ENCODE data around the gene CNTNAP2. TPM values are rescaled to one million over a fixed set of nuclear protein-coding genes. Genes with fewer than 3 reads are reported as not detected.

Gene CNTNAP2
- total RNA-seq, 1 donor from 2014 or later = 4.2 TPM

- Mint-ChIP-seq H3K36me3 (no peaks in the 10 kb centered on the region), H3K4me3 (no peak overlapping the region), H3K9me3 (no peaks in the 10 kb centered on the region), H3K27me3 (ENCODE audit: low read depth) (no peaks in the 10 kb centered on the region), H3K4me1 (no peaks in the 10 kb centered on the region), H3K27ac (no peak overlapping the region)
- DNase-seq (ENCODE audit: low spot score in 2 of 2, unreplicated experiment in 2 of 2) = no peak
- no peak for TF ChIP-seq CTCF (IDR thresholded peaks at IDR 0.05; ENCODE audit: unreplicated experiment)
Observed at GRCh38 chr7:147053746-147054145, 937.1 kb downstream of the CNTNAP2 start.

GRCh38 chr7:147060070-147060469 lies 943.5 kb downstream of the CNTNAP2 start:
- Mint-ChIP-seq H3K9me3 (no peaks in the 10 kb centered on the region), H3K4me1 (no peaks in the 10 kb centered on the region), H3K36me3 (no peaks in the 10 kb centered on the region), H3K27me3 (ENCODE audit: low read depth) (peaks cover 1% of the 10 kb centered on the region), H3K4me3 (no peak overlapping the region), H3K27ac (no peak overlapping the region)
- no peak for DNase-seq (ENCODE audit: low spot score in 2 of 2, unreplicated experiment in 2 of 2)
- TF ChIP-seq CTCF (IDR thresholded peaks at IDR 0.05; ENCODE audit: unreplicated experiment) = no peak

- Mint-ChIP-seq H3K36me3 (no peaks in the 10 kb centered on the region), H3K27me3 (ENCODE audit: low read depth) (peaks cover 1% of the 10 kb centered on the region), H3K9me3 (no peaks in the 10 kb centered on the region), H3K27ac (no peak overlapping the region), H3K4me3 (no peak overlapping the region), H3K4me1 (no peaks in the 10 kb centered on the region)
- no peak for DNase-seq (ENCODE audit: low spot score in 2 of 2, unreplicated experiment in 2 of 2)
- TF ChIP-seq CTCF (IDR thresholded peaks at IDR 0.05; ENCODE audit: unreplicated experiment) = no peak
Observed at GRCh38 chr7:147062897-147063296, 946.3 kb downstream of the CNTNAP2 start.

GRCh38 chr7:147068842-147069241 lies 952.2 kb downstream of the CNTNAP2 start:
- no peaks in the 10 kb centered on the region for H3K4me1 Mint-ChIP-seq
- peaks cover 10% of the 10 kb centered on the region for H3K9me3 Mint-ChIP-seq
- no peak overlapping the region for H3K4me3 Mint-ChIP-seq
- TF ChIP-seq CTCF (IDR thresholded peaks at IDR 0.05; ENCODE audit: unreplicated experiment) = no peak
- H3K27me3 Mint-ChIP-seq (ENCODE audit: low read depth) = peaks cover 9% of the 10 kb centered on the region
- H3K27ac Mint-ChIP-seq = no peak overlapping the region
- DNase-seq (ENCODE audit: low spot score in 2 of 2, unreplicated experiment in 2 of 2) = no peak
- H3K36me3 Mint-ChIP-seq = no peaks in the 10 kb centered on the region

GRCh38 chr7:147069771-147070170 lies 953.2 kb downstream of the CNTNAP2 start:
- DNase-seq (ENCODE audit: low spot score in 2 of 2, unreplicated experiment in 2 of 2) = no peak
- Mint-ChIP-seq H3K4me1 (no peaks in the 10 kb centered on the region), H3K9me3 (peaks cover 10% of the 10 kb centered on the region), H3K27ac (no peak overlapping the region), H3K36me3 (no peaks in the 10 kb centered on the region), H3K27me3 (ENCODE audit: low read depth) (peaks cover 7% of the 10 kb centered on the region), H3K4me3 (no peak overlapping the region)
- no peak for TF ChIP-seq CTCF (IDR thresholded peaks at IDR 0.05; ENCODE audit: unreplicated experiment)

GRCh38 chr7:147070886-147071285 lies 954.3 kb downstream of the CNTNAP2 start:
- no peak overlapping the region for H3K27ac Mint-ChIP-seq
- peaks cover 10% of the 10 kb centered on the region for H3K9me3 Mint-ChIP-seq
- no peaks in the 10 kb centered on the region for H3K4me1 Mint-ChIP-seq
- H3K36me3 Mint-ChIP-seq = no peaks in the 10 kb centered on the region
- no peak overlapping the region for H3K4me3 Mint-ChIP-seq
- peaks cover 7% of the 10 kb centered on the region for H3K27me3 Mint-ChIP-seq (ENCODE audit: low read depth)
- no peak for TF ChIP-seq CTCF (IDR thresholded peaks at IDR 0.05; ENCODE audit: unreplicated experiment)
- DNase-seq (ENCODE audit: low spot score in 2 of 2, unreplicated experiment in 2 of 2) = no peak
